ES-I3 (cell line): ENCODE data around the gene DTNB.

Experiments
- H3K36me3 ChIP-seq: 2 replicates; pipeline ENCODE4 v1.6.1; 2013; ENCODE audit warnings: mild to moderate bottlenecking, low read length, control low read depth, moderate library complexity; ENCODE audit not compliant: insufficient read depth
- H3K4me1 ChIP-seq: 2 replicates; pipeline ENCODE4 v1.6.1; 2013; ENCODE audit warnings: mild to moderate bottlenecking, control low read depth, low read length; ENCODE audit not compliant: insufficient read depth
- H3K9ac ChIP-seq: 2 replicates; pipeline ENCODE4 v1.6.1; 2013; ENCODE audit warnings: low read depth, mild to moderate bottlenecking, low read length, moderate library complexity
- H3K9me3 ChIP-seq: 2 replicates; pipeline ENCODE4 v1.6.1; 2013; ENCODE audit warnings: mild to moderate bottlenecking, low read length, moderate library complexity; ENCODE audit not compliant: control insufficient read depth, insufficient read depth

Gene DTNB

GRCh38 chr2:25342372-25343186 lies 330.8 kb downstream of the DTNB start:
- H3K9me3 ChIP-seq = no peaks in the 10 kb centered on the region
- no peaks in the 10 kb centered on the region for H3K36me3 ChIP-seq
- peak overlapping the region; percentile 53; the same call in 1 of the 2 replicates for H3K9ac ChIP-seq
- H3K4me1 ChIP-seq = peaks cover 11% of the 10 kb centered on the region; the same call in 1 of the 2 replicates

GRCh38 chr2:25341753-25342371 lies 331.5 kb downstream of the DTNB start, which contains the start of gene DNMT3A:
Gene DNMT3A (minus strand): TSS chr2:25341925. CDS start chr2:25313984, 27,941 bp downstream.
- H3K4me1 ChIP-seq = peaks cover 13% of the 10 kb centered on the region; the same call in 1 of the 2 replicates
- H3K9me3 ChIP-seq = no peaks in the 10 kb centered on the region
- no peaks in the 10 kb centered on the region for H3K36me3 ChIP-seq
- H3K9ac ChIP-seq = peak within 1 kb of the TSS; percentile 55; the same call in 1 of the 2 replicates

- H3K36me3 ChIP-seq = no peaks in the 10 kb centered on the region
- no peaks in the 10 kb centered on the region for H3K9me3 ChIP-seq
- H3K4me1 ChIP-seq = peaks cover 18% of the 10 kb centered on the region; the same call in 1 of the 2 replicates
- H3K9ac ChIP-seq = peak overlapping the region; percentile 55; the same call in 1 of the 2 replicates
Measured at GRCh38 chr2:25341011-25341727, 332.2 kb downstream of the DTNB start.

GRCh38 chr2:25340181-25340921 lies 333.0 kb downstream of the DTNB start:
- Histone ChIP-seq H3K9me3 (no peaks in the 10 kb centered on the region), H3K36me3 (no peaks in the 10 kb centered on the region), H3K4me1 (peaks cover 21% of the 10 kb centered on the region; the same call in 1 of the 2 replicates), H3K9ac (peak overlapping the region; percentile 55; the same call in 1 of the 2 replicates)

GRCh38 chr2:25339791-25340180 lies 333.6 kb downstream of the DTNB start:
- Histone ChIP-seq H3K9ac (peak overlapping the region; percentile 55; the same call in 1 of the 2 replicates), H3K36me3 (no peaks in the 10 kb centered on the region; the same call in 1 of the 2 replicates), H3K9me3 (no peaks in the 10 kb centered on the region), H3K4me1 (peaks cover 21% of the 10 kb centered on the region; the same call in 1 of the 2 replicates)

GRCh38 chr2:25339211-25339674 lies 334.1 kb downstream of the DTNB start:
- no peaks in the 10 kb centered on the region; the same call in 1 of the 2 replicates for H3K36me3 ChIP-seq
- H3K9me3 ChIP-seq = no peaks in the 10 kb centered on the region
- no peak overlapping the region for H3K9ac ChIP-seq
- H3K4me1 ChIP-seq = peaks cover 21% of the 10 kb centered on the region; the same call in 1 of the 2 replicates

GRCh38 chr2:25338401-25338800 lies 335.0 kb downstream of the DTNB start:
- Histone ChIP-seq H3K36me3 (no peaks in the 10 kb centered on the region; the same call in 1 of the 2 replicates), H3K4me1 (peaks cover 28% of the 10 kb centered on the region), H3K9me3 (no peaks in the 10 kb centered on the region), H3K9ac (no peak overlapping the region)

- Histone ChIP-seq H3K36me3 (no peaks in the 10 kb centered on the region; the same call in 1 of the 2 replicates), H3K9ac (no peak overlapping the region), H3K4me1 (peaks cover 28% of the 10 kb centered on the region), H3K9me3 (no peaks in the 10 kb centered on the region)
Measured at GRCh38 chr2:25337891-25338290, 335.5 kb downstream of the DTNB start.

- Histone ChIP-seq H3K4me1 (peaks cover 28% of the 10 kb centered on the region), H3K36me3 (no peaks in the 10 kb centered on the region; the same call in 1 of the 2 replicates), H3K9me3 (no peaks in the 10 kb centered on the region), H3K9ac (no peak overlapping the region)
Measured at GRCh38 chr2:25337276-25337675, 336.1 kb downstream of the DTNB start.

GRCh38 chr2:25336383-25336841 lies 337.0 kb downstream of the DTNB start:
- Histone ChIP-seq H3K9me3 (no peaks in the 10 kb centered on the region), H3K36me3 (no peaks in the 10 kb centered on the region; the same call in 1 of the 2 replicates), H3K4me1 (peaks cover 28% of the 10 kb centered on the region), H3K9ac (no peak overlapping the region)

- Histone ChIP-seq H3K4me1 (peaks cover 28% of the 10 kb centered on the region), H3K9me3 (no peaks in the 10 kb centered on the region), H3K9ac (no peak overlapping the region), H3K36me3 (no peaks in the 10 kb centered on the region; the same call in 1 of the 2 replicates)
Measured at GRCh38 chr2:25335971-25336370, 337.4 kb downstream of the DTNB start.

- no peak overlapping the region for H3K9ac ChIP-seq
- H3K4me1 ChIP-seq = peaks cover 28% of the 10 kb centered on the region
- no peaks in the 10 kb centered on the region for H3K9me3 ChIP-seq
- no peaks in the 10 kb centered on the region; the same call in 1 of the 2 replicates for H3K36me3 ChIP-seq
Measured at GRCh38 chr2:25335204-25335603, 338.2 kb downstream of the DTNB start.

- Histone ChIP-seq H3K9me3 (no peaks in the 10 kb centered on the region), H3K9ac (no peak overlapping the region), H3K36me3 (no peaks in the 10 kb centered on the region; the same call in 1 of the 2 replicates), H3K4me1 (peaks cover 26% of the 10 kb centered on the region)
Measured at GRCh38 chr2:25334482-25334881, 338.9 kb downstream of the DTNB start.
